CD14-positive monocyte (primary cell): ENCODE data around the gene RNF169. TPM values are rescaled to one million over a fixed set of nuclear protein-coding genes. Genes with fewer than 3 reads are reported as not detected.

ENCODE experiments used
- DNase-seq, 3 donors: peaks; one replicate each; pipeline ENCODE4 v3.0.0-alpha.2; 2011 to 2022
- H2AFZ ChIP-seq: 2 replicates; pipeline ENCODE4 v1.6.0; 2012; ENCODE audit warnings: mild to moderate bottlenecking, low read depth, low read length, inconsistent platforms; ENCODE audit not compliant: insufficient read depth, poor library complexity, severe bottlenecking
- H3K27ac ChIP-seq, 2 donors: 1 replicate in 1 of 2; 2 replicates in 1 of 2; pipeline ENCODE4 v1.5.1; 2012 to 2013; ENCODE audit warnings: low read length in 2 of 2, control low read depth in 1 of 2, inconsistent platforms in 1 of 2, low read depth in 1 of 2, mild to moderate bottlenecking in 1 of 2
- H3K27me3 ChIP-seq, 2 donors: one replicate each; pipeline versions ENCODE4 v1.6.0 to v1.6.1; 2011 to 2013; ENCODE audit warnings: low read length in 2 of 2; ENCODE audit not compliant: control insufficient read depth in 2 of 2, insufficient read depth in 2 of 2
- H3K36me3 ChIP-seq, 2 donors: replicated peaks in 1 of 2; 1 replicate in 1 of 2; 2 replicates in 1 of 2; pipeline versions ENCODE4 v1.5.1 to v1.6.1; 2012 to 2013; ENCODE audit warnings: low read length in 2 of 2, control low read depth in 1 of 2, inconsistent platforms in 1 of 2, mild to moderate bottlenecking in 1 of 2; ENCODE audit not compliant: insufficient read depth in 2 of 2, control insufficient read depth in 1 of 2
- H3K4me1 ChIP-seq, 2 donors: 1 replicate in 1 of 2; 2 replicates in 1 of 2; pipeline versions ENCODE4 v1.5.1 to v1.6.1; 2012 to 2013; ENCODE audit warnings: low read length in 2 of 2, control low read depth in 1 of 2, inconsistent platforms in 1 of 2, mild to moderate bottlenecking in 1 of 2, moderate library complexity in 1 of 2; ENCODE audit not compliant: insufficient read depth in 2 of 2, control insufficient read depth in 1 of 2
- H3K4me2 ChIP-seq: replicated peaks from 2 replicates; pipeline ENCODE3; 2012; ENCODE audit warnings: low read length, moderate library complexity, mild to moderate bottlenecking; ENCODE audit not compliant: poor library complexity, severe bottlenecking; ENCODE audit errors: extremely low read depth
- H3K4me3 ChIP-seq, 3 experiments: fragments of 200-600 bp in 1 of 3; sonication (generic) in 1 of 3; replicated peaks in 1 of 3; 1 replicate in 2 of 3; 2 replicates in 1 of 3; pipeline ENCODE4 v1.5.1; 2011 to 2013; ENCODE audit warnings: low read length in 3 of 3, mild to moderate bottlenecking in 3 of 3, control low read depth in 2 of 3, low read depth in 2 of 3, inconsistent platforms in 1 of 3, moderate library complexity in 1 of 3
- H3K79me2 ChIP-seq: 2 replicates; pipeline ENCODE4 v1.6.0; 2012; ENCODE audit warnings: mild to moderate bottlenecking, control low read depth, inconsistent platforms, low read length, moderate library complexity; ENCODE audit not compliant: insufficient read depth
- H3K9ac ChIP-seq: 2 replicates; pipeline ENCODE4 v1.6.0; 2017; ENCODE audit warnings: low read length, mild to moderate bottlenecking; ENCODE audit not compliant: insufficient read depth, poor library complexity, severe bottlenecking
- H3K9me3 ChIP-seq, 2 donors: replicated peaks in 1 of 2; 1 replicate in 1 of 2; 2 replicates in 1 of 2; pipeline versions ENCODE4 v1.5.1 to v1.6.1; 2012 to 2013; ENCODE audit warnings: low read length in 2 of 2, control low read depth in 1 of 2; ENCODE audit not compliant: control insufficient read depth in 1 of 2, insufficient read depth in 1 of 2
- H4K20me1 ChIP-seq: 2 replicates; pipeline ENCODE4 v1.6.0; 2012; ENCODE audit warnings: mild to moderate bottlenecking, low read length, control low read depth, moderate library complexity; ENCODE audit not compliant: insufficient read depth
- H3K27ac Mint-ChIP-seq, 7 donors: one replicate each; pipeline ENCODE4 v1.8.0; 2020; ENCODE audit warnings: mild to moderate bottlenecking in 7 of 7, mixed read lengths in 7 of 7, moderate library complexity in 6 of 7, inconsistent platforms in 2 of 7
- H3K27me3 Mint-ChIP-seq, 3 donors: one replicate each; pipeline ENCODE4 v1.8.0; 2021 to 2022; ENCODE audit warnings: low read depth in 3 of 3, mild to moderate bottlenecking in 3 of 3, mixed read lengths in 3 of 3, moderate library complexity in 3 of 3, inconsistent platforms in 1 of 3
- H3K36me3 Mint-ChIP-seq, 2 donors: one replicate each; pipeline ENCODE4 v1.8.0; 2020; ENCODE audit warnings: mixed read lengths in 2 of 2, inconsistent platforms in 1 of 2, mild to moderate bottlenecking in 1 of 2
- H3K4me1 Mint-ChIP-seq: one replicate; pipeline ENCODE4 v1.8.0; 2020; ENCODE audit warnings: mild to moderate bottlenecking, mixed read lengths
- H3K4me3 Mint-ChIP-seq, 2 donors: one replicate each; pipeline ENCODE4 v1.8.0; 2020; ENCODE audit warnings: mild to moderate bottlenecking in 2 of 2, mixed read lengths in 2 of 2, moderate library complexity in 1 of 2
- H3K9me3 Mint-ChIP-seq, 7 donors: one replicate each; pipeline ENCODE4 v1.8.0; 2020 to 2022; ENCODE audit warnings: mixed read lengths in 7 of 7, mild to moderate bottlenecking in 6 of 7, moderate library complexity in 6 of 7, inconsistent platforms in 2 of 7
- CTCF ChIP-seq: fragments of 200-600 bp; IDR thresholded peaks from one replicate; pipeline ENCODE4 v1.8.0; 2022; ENCODE audit warnings: antibody characterized with exemption, mild to moderate bottlenecking
- WGBS: methylation state at CpG from one replicate; pipeline ENCODE4 v1.1.5; 2013; ENCODE audit warnings: missing lambda C conversion rate; ENCODE audit not compliant: insufficient coverage; 5-methylcytosine and 5-hydroxymethylcytosine counted together
- intact Hi-C, 2 donors: fragments of 100-400 bp; cut with micrococcal nuclease; formaldehyde crosslinking; loops; one replicate each; pipeline versions ENCODE4 v1.15.0 to v1.15.1; 2023
- polyA plus RNA-seq, 3 donors: library from polyadenylated mRNA; depleted of rRNA in 1 of 3; unstranded in 2 of 3; stranded (reverse) in 1 of 3; fragments of 300-500 nt in 2 of 3; fragments of >200 nt in 1 of 3; fragmentation: Illumina TruSeq in 2 of 3; gene quantifications; 1 replicate in 2 of 3; 2 replicates in 1 of 3; pipeline ENCODE4 v1.2.3, GENCODE V29; 2012 to 2021

Gene RNF169
- polyA plus RNA-seq, 3 donors = 1.4 to 16.2 (median 2.0) TPM

DNA sequence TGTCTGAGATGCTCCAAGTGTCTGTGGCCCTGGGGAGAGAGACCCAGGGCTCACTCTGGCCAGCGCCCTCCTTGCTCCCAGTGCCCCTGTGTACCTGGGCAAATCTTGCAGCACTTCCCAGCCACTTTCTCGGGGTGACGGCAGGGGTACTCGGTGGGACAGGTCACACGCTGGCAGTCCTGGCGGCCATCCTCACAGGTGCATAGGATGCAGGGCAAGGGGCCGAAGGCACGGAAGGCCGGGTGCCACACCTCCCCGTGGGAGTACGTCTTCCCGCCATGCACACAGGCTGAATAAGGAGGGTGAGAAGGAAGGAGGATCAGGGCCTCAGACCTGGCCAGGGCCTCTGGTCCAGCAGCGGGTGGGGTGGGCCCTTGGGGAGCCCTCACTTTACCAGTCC, 45.4 kb upstream of the RNF169 start:
- 96% methylated on average over 12 of the region's 13 CpGs for WGBS
- H3K4me3 Mint-ChIP-seq = no peak overlapping the region
- H3K4me1 Mint-ChIP-seq = no peaks in the 10 kb centered on the region

DNA sequence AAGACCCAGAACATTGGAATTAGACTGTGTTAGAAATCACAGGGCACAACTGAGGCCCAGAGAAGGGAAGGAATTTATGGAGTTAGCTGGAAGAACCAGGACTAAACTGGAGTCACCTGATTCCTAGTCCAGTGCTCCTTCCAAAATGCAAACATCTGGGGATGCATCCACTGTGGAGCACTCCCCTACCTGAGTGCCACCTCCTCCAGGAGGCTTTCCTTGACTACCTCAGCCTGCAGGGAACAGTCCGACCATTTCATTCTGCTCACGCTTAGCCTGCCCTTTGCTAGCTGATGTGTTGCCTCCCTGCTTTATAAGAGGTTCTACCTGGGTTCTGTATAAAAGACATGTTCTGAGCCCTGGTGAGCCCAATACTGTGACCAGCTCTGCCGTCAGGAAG, 41.5 kb upstream of the RNF169 start:
- no peaks in the 10 kb centered on the region for H3K79me2 ChIP-seq
- H3K27ac Mint-ChIP-seq = no peak overlapping the region

More for the DNA sequence above, 45.4 kb upstream of the RNF169 start:
- no peak overlapping the region for H3K4me3 ChIP-seq
- no peaks in the 10 kb centered on the region for H4K20me1 ChIP-seq
- no peaks in the 10 kb centered on the region for H3K36me3 ChIP-seq
- no peak overlapping the region for H3K4me2 ChIP-seq
- no peak for DNase-seq
- Mint-ChIP-seq H3K36me3 (no peaks in the 10 kb centered on the region), H3K27me3 (peaks cover 0 to 2% (median 1%) of the 10 kb centered on the region in 3 donors), H3K27ac (peak overlapping the region in 1 of 7 donors; percentile 79), H3K9me3 (peaks cover 0 to 2% (median 0%) of the 10 kb centered on the region in 7 donors)
- no peaks in the 10 kb centered on the region for H3K27me3 ChIP-seq
- H3K9ac ChIP-seq = no peak overlapping the region
- H3K9me3 ChIP-seq = no peaks in the 10 kb centered on the region
- no peaks in the 10 kb centered on the region for H3K79me2 ChIP-seq
- H3K4me1 ChIP-seq = no peaks in the 10 kb centered on the region
- H3K27ac ChIP-seq = no peak overlapping the region
- H2AFZ ChIP-seq = no peak overlapping the region
- intact Hi-C loops = no loop called here
- no peak for TF ChIP-seq CTCF

More for the DNA sequence above, 41.5 kb upstream of the RNF169 start:
- H3K4me1 ChIP-seq = no peaks in the 10 kb centered on the region
- WGBS = 100% methylated on average over 3 of the region's 3 CpGs
- intact Hi-C loops = no loop called here
- no peak overlapping the region for H2AFZ ChIP-seq
- no peaks in the 10 kb centered on the region for H3K4me1 Mint-ChIP-seq
- no peak for DNase-seq
- no peak for TF ChIP-seq CTCF
- no peak overlapping the region for H3K27ac ChIP-seq
- H3K36me3 Mint-ChIP-seq = no peaks in the 10 kb centered on the region
- no peaks in the 10 kb centered on the region for H4K20me1 ChIP-seq
- no peaks in the 10 kb centered on the region for H3K9me3 Mint-ChIP-seq
- no peaks in the 10 kb centered on the region for H3K27me3 ChIP-seq
- H3K9ac ChIP-seq = no peak overlapping the region
- no peaks in the 10 kb centered on the region for H3K9me3 ChIP-seq
- no peaks in the 10 kb centered on the region for H3K36me3 ChIP-seq
- H3K4me2 ChIP-seq = no peak overlapping the region
- no peak overlapping the region for H3K4me3 ChIP-seq
- H3K4me3 Mint-ChIP-seq = no peak overlapping the region
- H3K27me3 Mint-ChIP-seq = peaks cover 0 to 2% (median 1%) of the 10 kb centered on the region in 3 donors
